Measurements from ENCODE around the gene SUSD6.

DNA sequence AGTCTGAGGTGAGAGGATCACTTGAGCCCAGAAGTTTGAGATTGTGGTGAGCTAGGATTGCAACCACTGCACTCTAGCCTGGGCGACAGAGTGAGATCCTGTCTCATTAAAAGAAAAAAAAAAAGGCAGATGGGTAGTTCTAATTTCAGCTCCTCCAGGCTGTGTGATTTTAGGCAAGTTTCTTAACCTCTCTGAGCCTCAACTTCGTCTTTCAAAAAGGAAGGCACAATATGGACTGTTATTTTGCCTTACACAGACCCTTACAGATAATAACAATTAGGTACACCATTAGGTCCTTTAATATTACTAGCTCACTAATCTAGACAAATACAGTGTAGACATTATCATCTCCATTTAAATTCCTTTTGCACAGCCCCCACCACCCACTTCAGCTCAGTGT, 31.9 kb upstream of the SUSD6 start:
- TF ChIP-seq, protein P1, sequence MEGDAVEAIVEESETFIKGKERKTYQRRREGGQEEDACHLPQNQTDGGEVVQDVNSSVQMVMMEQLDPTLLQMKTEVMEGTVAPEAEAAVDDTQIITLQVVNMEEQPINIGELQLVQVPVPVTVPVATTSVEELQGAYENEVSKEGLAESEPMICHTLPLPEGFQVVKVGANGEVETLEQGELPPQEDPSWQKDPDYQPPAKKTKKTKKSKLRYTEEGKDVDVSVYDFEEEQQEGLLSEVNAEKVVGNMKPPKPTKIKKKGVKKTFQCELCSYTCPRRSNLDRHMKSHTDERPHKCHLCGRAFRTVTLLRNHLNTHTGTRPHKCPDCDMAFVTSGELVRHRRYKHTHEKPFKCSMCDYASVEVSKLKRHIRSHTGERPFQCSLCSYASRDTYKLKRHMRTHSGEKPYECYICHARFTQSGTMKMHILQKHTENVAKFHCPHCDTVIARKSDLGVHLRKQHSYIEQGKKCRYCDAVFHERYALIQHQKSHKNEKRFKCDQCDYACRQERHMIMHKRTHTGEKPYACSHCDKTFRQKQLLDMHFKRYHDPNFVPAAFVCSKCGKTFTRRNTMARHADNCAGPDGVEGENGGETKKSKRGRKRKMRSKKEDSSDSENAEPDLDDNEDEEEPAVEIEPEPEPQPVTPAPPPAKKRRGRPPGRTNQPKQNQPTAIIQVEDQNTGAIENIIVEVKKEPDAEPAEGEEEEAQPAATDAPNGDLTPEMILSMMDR (IDR thresholded peaks at IDR 0.05): no peak
- TF ChIP-seq POLR2A (IDR thresholded peaks at IDR 0.05): no peak
